ENCODE data around the gene LTA.

GRCh38 chr6:31528307-31528777, 43.7 kb upstream of the LTA start:
- TF ChIP-seq TAF1 (IDR thresholded peaks at IDR 0.05; ENCODE audit: low read depth, low read length) = no peak
- no peak; the same call in 1 of the 2 replicates for TF ChIP-seq POLR2A (IDR thresholded peaks at IDR 0.05; ENCODE audit: low read depth, low read length)
